Mesendoderm (in vitro differentiated cells): ENCODE data around the gene SRPK2.

Source experiments
- DNase-seq: peaks from one replicate; pipeline ENCODE4 v3.0.0; 2013
- H2AK5ac ChIP-seq: 2 replicates; pipeline ENCODE4 v1.6.1; 2013; ENCODE audit warnings: low read length, inconsistent platforms
- H2BK120ac ChIP-seq: 2 replicates; pipeline ENCODE4 v1.6.1; 2013; ENCODE audit warnings: low read depth, mild to moderate bottlenecking, low read length, moderate library complexity, mixed read lengths
- H2BK15ac ChIP-seq: replicated peaks from 2 replicates; pipeline ENCODE4 v1.6.1; 2013; ENCODE audit warnings: low read depth, mild to moderate bottlenecking, moderate library complexity
- H2BK5ac ChIP-seq: 2 replicates; pipeline ENCODE4 v1.6.1; 2013; ENCODE audit warnings: low read length, inconsistent platforms
- H3K18ac ChIP-seq: 2 replicates; pipeline ENCODE4 v1.6.1; 2013; ENCODE audit warnings: mild to moderate bottlenecking, low read length, mixed read lengths
- H3K23ac ChIP-seq: one replicate; pipeline ENCODE4 v1.6.1; 2013; ENCODE audit warnings: low read length
- H3K27ac ChIP-seq: 2 replicates; pipeline ENCODE4 v1.5.1; 2013; ENCODE audit warnings: low read depth, mild to moderate bottlenecking, inconsistent platforms, low read length, moderate library complexity
- H3K27me3 ChIP-seq: 2 replicates; pipeline ENCODE4 v1.6.1; 2013; ENCODE audit warnings: low read length, control low read depth, mild to moderate bottlenecking, inconsistent platforms; ENCODE audit not compliant: insufficient read depth, poor library complexity
- H3K36me3 ChIP-seq: 2 replicates; pipeline ENCODE4 v1.6.1; 2013; ENCODE audit warnings: low read length, inconsistent platforms; ENCODE audit not compliant: control insufficient read depth, insufficient read depth
- H3K4ac ChIP-seq: one replicate; pipeline ENCODE4 v1.6.1; 2013; ENCODE audit warnings: low read depth, mild to moderate bottlenecking, low read length, moderate library complexity
- H3K4me1 ChIP-seq: 2 replicates; pipeline ENCODE4 v1.6.1; 2013; ENCODE audit warnings: low read depth, low read length, inconsistent platforms; ENCODE audit not compliant: control insufficient read depth
- H3K4me2 ChIP-seq: 2 replicates; pipeline ENCODE4 v1.6.1; 2013; ENCODE audit warnings: low read length
- H3K4me3 ChIP-seq: 2 replicates; pipeline ENCODE4 v1.5.1; 2013; ENCODE audit warnings: mild to moderate bottlenecking, low read length
- H3K56ac ChIP-seq: one replicate; pipeline ENCODE4 v1.6.1; 2013; ENCODE audit warnings: low read length
- H3K79me1 ChIP-seq: 2 replicates; pipeline ENCODE4 v1.6.1; 2013; ENCODE audit warnings: low read length, inconsistent platforms
- H3K79me2 ChIP-seq: 2 replicates; pipeline ENCODE4 v1.6.1; 2013; ENCODE audit warnings: mild to moderate bottlenecking, low read length; ENCODE audit not compliant: control insufficient read depth, insufficient read depth
- H3K9ac ChIP-seq: 2 replicates; pipeline ENCODE4 v1.6.1; 2013; ENCODE audit warnings: low read length, inconsistent platforms
- H4K5ac ChIP-seq: one replicate; pipeline ENCODE4 v1.6.1; 2013; ENCODE audit warnings: low read length
- H4K8ac ChIP-seq: one replicate; pipeline ENCODE4 v1.6.1; 2013; ENCODE audit warnings: low read depth, mild to moderate bottlenecking, control low read depth, low read length, moderate library complexity
- WGBS: extraction: QIAGEN DNeasy Blood & Tissue Kit; methylation state at CpG from one replicate; pipeline ENCODE4 v1.1.7; 2013; ENCODE audit warnings: low lambda C conversion rate, missing lambda C conversion rate; ENCODE audit not compliant: insufficient coverage; ENCODE audit errors: extremely low coverage; 5-methylcytosine and 5-hydroxymethylcytosine counted together

SRPK2 gene

GRCh38 chr7:105346138-105346537, 42.6 kb downstream of the SRPK2 start:
- H4K8ac ChIP-seq: no peak overlapping the region
- no peak for DNase-seq
- H3K23ac ChIP-seq: no peak overlapping the region
- no peak overlapping the region for H2BK5ac ChIP-seq
- H3K9ac ChIP-seq: no peak overlapping the region
- H3K27ac ChIP-seq: no peak overlapping the region
- H3K36me3 ChIP-seq: no peaks in the 10 kb centered on the region
- peaks cover 18% of the 10 kb centered on the region for H3K79me2 ChIP-seq
- H2AK5ac ChIP-seq: no peak overlapping the region
- H3K4ac ChIP-seq: no peak overlapping the region
- no peak overlapping the region for H3K4me2 ChIP-seq
- peaks cover 7% of the 10 kb centered on the region for H3K79me1 ChIP-seq
- H4K5ac ChIP-seq: no peak overlapping the region
- H3K18ac ChIP-seq: no peak overlapping the region
- H2BK120ac ChIP-seq: no peak overlapping the region
- H3K56ac ChIP-seq: no peak overlapping the region
- no CpG with 5 or more reads among the region's 2 CpGs for WGBS
- no peak overlapping the region for H3K4me3 ChIP-seq
- no peaks in the 10 kb centered on the region for H3K4me1 ChIP-seq
- no peaks in the 10 kb centered on the region for H3K27me3 ChIP-seq
- H2BK15ac ChIP-seq: no peak overlapping the region

GRCh38 chr7:105345725-105346124, 43.0 kb downstream of the SRPK2 start:
- Histone ChIP-seq H2BK15ac (no peak overlapping the region), H4K5ac (no peak overlapping the region)

GRCh38 chr7:105345003-105345402, 43.7 kb downstream of the SRPK2 start:
- DNase-seq: no peak
- no peak overlapping the region for H4K5ac ChIP-seq
- no peak overlapping the region for H2BK120ac ChIP-seq
- H3K79me2 ChIP-seq: peaks cover 16% of the 10 kb centered on the region
- no peak overlapping the region for H4K8ac ChIP-seq
- H3K4me1 ChIP-seq: no peaks in the 10 kb centered on the region
- no peak overlapping the region for H3K18ac ChIP-seq
- H2AK5ac ChIP-seq: no peak overlapping the region
- H3K27me3 ChIP-seq: no peaks in the 10 kb centered on the region
- no peak overlapping the region for H3K56ac ChIP-seq
- H2BK15ac ChIP-seq: no peak overlapping the region
- no CpG with 5 or more reads among the region's 3 CpGs for WGBS
- H3K36me3 ChIP-seq: no peaks in the 10 kb centered on the region
- H3K27ac ChIP-seq: no peak overlapping the region
- no peak overlapping the region for H3K4me3 ChIP-seq
- H3K4ac ChIP-seq: no peak overlapping the region
- no peak overlapping the region for H2BK5ac ChIP-seq
- no peak overlapping the region for H3K4me2 ChIP-seq
- H3K79me1 ChIP-seq: peaks cover 7% of the 10 kb centered on the region
- H3K9ac ChIP-seq: no peak overlapping the region
- no peak overlapping the region for H3K23ac ChIP-seq

More at GRCh38 chr7:105345725-105346124, 43.0 kb downstream of the SRPK2 start:
- no CpG with 5 or more reads among the region's 3 CpGs for WGBS
- Histone ChIP-seq H3K27ac (no peak overlapping the region), H3K9ac (no peak overlapping the region), H4K8ac (no peak overlapping the region), H3K23ac (no peak overlapping the region), H3K18ac (no peak overlapping the region), H3K27me3 (no peaks in the 10 kb centered on the region), H3K79me2 (peaks cover 16% of the 10 kb centered on the region), H3K36me3 (no peaks in the 10 kb centered on the region), H3K56ac (no peak overlapping the region), H3K4me1 (no peaks in the 10 kb centered on the region), H3K79me1 (peaks cover 7% of the 10 kb centered on the region), H3K4me2 (no peak overlapping the region), H2BK120ac (no peak overlapping the region), H2BK5ac (no peak overlapping the region), H3K4ac (no peak overlapping the region), H3K4me3 (no peak overlapping the region), H2AK5ac (no peak overlapping the region)
- no peak for DNase-seq

- no peak overlapping the region for H4K8ac ChIP-seq
- no peak overlapping the region for H3K23ac ChIP-seq
- H3K79me2 ChIP-seq: peaks cover 13% of the 10 kb centered on the region
- peaks cover 11% of the 10 kb centered on the region for H3K79me1 ChIP-seq
- H3K4me2 ChIP-seq: no peak overlapping the region
- H3K56ac ChIP-seq: no peak overlapping the region
- H3K36me3 ChIP-seq: no peaks in the 10 kb centered on the region
- H3K27me3 ChIP-seq: no peaks in the 10 kb centered on the region
- no peak overlapping the region for H3K4me3 ChIP-seq
- H2BK120ac ChIP-seq: no peak overlapping the region
- no peak overlapping the region for H2AK5ac ChIP-seq
- H4K5ac ChIP-seq: no peak overlapping the region
- H3K4ac ChIP-seq: no peak overlapping the region
- no peak for DNase-seq
- H3K27ac ChIP-seq: no peak overlapping the region
- no peak overlapping the region for H3K9ac ChIP-seq
- no peaks in the 10 kb centered on the region for H3K4me1 ChIP-seq
- no peak overlapping the region for H2BK5ac ChIP-seq
- WGBS: no CpG with 5 or more reads among the region's 12 CpGs
- H3K18ac ChIP-seq: no peak overlapping the region
- H2BK15ac ChIP-seq: no peak overlapping the region
Observed at GRCh38 chr7:105339404-105340323, 49.1 kb downstream of the SRPK2 start.

- H3K4me2 ChIP-seq: no peak overlapping the region
- H3K4me3 ChIP-seq: no peak overlapping the region
- no peak overlapping the region for H3K18ac ChIP-seq
- no peak overlapping the region for H4K8ac ChIP-seq
- WGBS: no CpG with 5 or more reads among the region's 4 CpGs
- no peak for DNase-seq
- H3K79me2 ChIP-seq: peaks cover 4% of the 10 kb centered on the region
- H3K27ac ChIP-seq: no peak overlapping the region
- H3K56ac ChIP-seq: no peak overlapping the region
- no peaks in the 10 kb centered on the region for H3K27me3 ChIP-seq
- peaks cover 6% of the 10 kb centered on the region for H3K79me1 ChIP-seq
- H4K5ac ChIP-seq: no peak overlapping the region
- no peaks in the 10 kb centered on the region for H3K4me1 ChIP-seq
- H2BK15ac ChIP-seq: no peak overlapping the region
- H2BK120ac ChIP-seq: no peak overlapping the region
- no peak overlapping the region for H3K4ac ChIP-seq
- no peak overlapping the region for H3K23ac ChIP-seq
- H2AK5ac ChIP-seq: no peak overlapping the region
- H3K9ac ChIP-seq: no peak overlapping the region
- no peaks in the 10 kb centered on the region for H3K36me3 ChIP-seq
- no peak overlapping the region for H2BK5ac ChIP-seq
Observed at GRCh38 chr7:105337529-105337928, 51.2 kb downstream of the SRPK2 start.
